AG20443 (cell line): ENCODE measurements around the gene DHX58.

Experiments
- DNase-seq: peaks from one replicate; pipeline ENCODE4 v3.0.0; 2012; ENCODE audit warnings: low spot score, mixed read lengths

Gene DHX58

GRCh38 chr17:42129109-42129837 lies 16.8 kb upstream of the DHX58 start:
- no peak for DNase-seq

GRCh38 chr17:42127414-42127813 lies 14.9 kb upstream of the DHX58 start:
- no peak for DNase-seq

DNA sequence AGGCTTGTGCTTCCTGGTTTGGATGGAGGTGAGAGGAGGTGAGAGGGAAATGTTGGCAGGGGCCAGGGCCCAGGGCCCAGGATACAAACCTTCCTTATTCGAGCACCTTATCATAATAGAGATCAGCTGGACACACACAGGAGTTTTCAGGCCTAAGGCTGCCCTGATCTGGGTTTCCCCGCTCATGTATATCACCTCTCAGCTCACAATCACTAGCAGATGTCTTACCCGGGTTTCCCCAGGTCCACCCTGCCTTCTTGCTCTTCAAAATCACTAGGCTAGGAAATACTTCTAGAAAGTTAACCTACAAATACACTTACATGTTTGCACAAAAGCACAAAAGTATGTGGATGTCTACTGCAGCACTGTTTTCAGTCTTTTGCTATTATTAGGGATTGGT lies 14.3 kb upstream of the DHX58 start:
- DNase-seq, result no peak

DNA sequence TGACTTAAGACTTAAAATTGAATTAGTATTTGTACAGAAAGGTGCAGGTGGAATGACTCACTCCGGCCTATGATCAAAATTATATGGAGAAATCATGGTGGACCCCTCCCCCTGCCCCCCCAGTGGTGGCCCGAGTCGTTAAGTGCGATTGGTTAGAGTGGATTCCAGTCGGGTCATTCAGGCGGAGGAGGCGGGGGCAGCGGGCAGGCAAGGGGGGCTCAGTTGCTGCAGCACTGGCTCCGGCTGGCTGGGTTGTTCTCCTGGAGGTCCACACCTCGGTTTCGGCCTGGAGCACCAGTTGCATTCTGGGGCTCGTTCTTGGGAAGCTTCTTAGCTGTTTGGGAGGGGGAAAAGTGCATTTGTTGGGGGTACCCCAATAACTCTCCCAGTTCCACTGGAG lies 13.1 kb upstream of the DHX58 start:
- no peak for DNase-seq

DNA sequence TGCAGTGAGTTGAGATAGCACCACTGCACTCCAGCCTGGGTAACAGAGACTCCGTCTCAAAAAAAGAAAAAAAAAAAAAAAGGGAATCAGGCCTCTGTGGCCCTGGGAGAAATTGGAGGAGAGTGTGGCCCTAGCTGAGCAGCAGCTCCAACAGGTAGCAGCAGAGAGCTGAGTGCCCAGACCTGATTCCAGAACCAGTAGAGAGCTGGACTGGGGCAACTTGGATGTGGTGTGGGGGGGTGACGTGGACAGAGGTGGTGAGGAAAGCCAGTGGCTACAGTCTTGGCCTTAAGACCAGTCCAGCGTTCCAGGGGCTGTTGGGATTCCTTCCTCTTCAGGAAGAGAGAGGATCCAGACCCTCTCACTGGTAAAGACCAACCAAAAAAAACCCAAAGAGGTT lies 11.7 kb upstream of the DHX58 start:
- no peak for DNase-seq

- no peak for DNase-seq
These were observed 10.1 kb upstream of the DHX58 start, which contains the start of gene HSPB9 for GRCh38 chr17:42122371-42123303. HSPB9 (plus strand) TSS chr17:42122804; CDS start chr17:42122851, 47 bp downstream.

DNA sequence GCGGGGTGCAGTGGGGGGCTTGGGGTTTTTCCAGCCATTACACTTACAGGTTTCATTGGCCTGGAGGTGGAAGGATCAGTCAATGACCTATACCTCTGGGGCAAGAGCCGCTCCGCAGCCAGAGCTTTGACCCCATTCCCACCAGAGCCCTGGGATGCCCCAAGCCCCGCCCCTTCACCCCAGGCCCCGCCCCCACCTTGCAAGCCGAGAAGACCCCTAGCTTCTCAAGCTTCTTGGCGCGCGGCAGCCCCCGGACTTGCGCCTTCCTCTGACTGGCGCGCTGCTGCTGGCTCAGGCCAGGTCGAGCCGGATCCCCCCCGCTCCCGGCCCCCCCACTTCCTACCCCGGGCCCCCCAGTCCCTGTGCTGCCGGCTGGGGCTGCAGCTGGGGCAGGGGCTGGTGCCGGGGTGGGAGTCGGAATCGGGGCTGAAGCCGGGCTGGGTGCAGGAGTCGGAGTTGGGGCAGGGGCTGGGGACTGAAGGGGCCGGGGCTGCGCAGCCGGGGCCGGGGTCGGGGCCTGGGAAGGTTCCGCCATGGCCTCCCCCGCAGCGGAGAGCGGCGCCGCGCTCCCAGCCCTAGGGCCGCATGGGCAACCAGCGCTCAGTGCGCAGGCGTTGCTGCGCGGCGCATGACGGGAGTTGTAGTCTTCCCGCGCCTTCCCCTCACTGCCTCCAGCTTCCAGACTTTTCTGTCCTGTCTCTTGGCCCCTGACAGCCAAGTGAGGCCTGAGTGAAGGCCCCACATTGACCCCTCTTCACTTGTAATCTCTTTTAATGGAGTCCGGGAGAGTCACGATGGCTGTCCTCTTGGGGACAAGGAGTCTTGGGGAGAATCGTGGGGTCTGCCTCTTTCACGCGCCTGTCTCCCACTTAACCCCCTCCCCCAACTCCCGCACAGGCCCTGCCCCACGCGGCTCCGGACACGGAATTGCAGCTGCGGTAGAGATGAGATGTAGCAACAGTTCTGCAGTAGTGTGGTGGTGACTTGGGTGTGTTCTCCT lies 8.6 kb upstream of the DHX58 start, which contains the start of gene KAT2A:
Gene KAT2A (minus strand): TSS at position 598 of the 1,000 bp plus-strand sequence. CDS start 63 bp downstream, at position 535.
- peak; percentile 98 for DNase-seq

DNA sequence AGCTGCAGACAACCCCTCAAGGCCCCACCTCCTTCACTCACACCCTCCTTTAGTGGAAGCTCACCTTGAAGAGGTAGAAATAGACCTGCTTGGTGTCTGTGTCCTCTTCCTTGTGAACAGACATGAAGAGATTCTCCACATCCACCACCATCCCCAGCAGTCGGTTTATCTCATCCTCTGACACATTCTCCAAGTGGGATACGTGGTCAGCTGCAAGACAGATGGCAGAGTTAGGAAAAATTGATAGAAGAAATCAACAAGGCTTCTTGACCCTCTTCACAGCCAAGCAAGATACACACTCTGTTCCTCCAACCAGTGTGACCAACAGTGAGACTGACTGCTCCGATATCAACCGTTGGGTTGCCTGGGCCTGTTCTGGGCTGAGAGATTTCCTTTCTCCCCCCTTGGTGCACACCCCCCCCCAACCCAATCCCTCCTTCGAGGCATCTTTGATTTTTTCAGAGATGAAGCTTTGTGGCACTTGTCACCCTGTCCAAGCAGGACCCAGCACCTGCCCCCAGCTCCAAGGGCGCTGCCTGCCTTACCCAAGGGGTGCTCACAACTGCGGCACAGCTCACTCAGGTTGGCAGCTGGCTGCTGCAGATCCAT lies 7.8 kb upstream of the DHX58 start:
- DNase-seq, result no peak

GRCh38 chr17:42119301-42119700 lies 6.8 kb upstream of the DHX58 start:
- no peak for DNase-seq

- no peak for DNase-seq
These were observed 6.0 kb upstream of the DHX58 start for GRCh38 chr17:42118545-42118944.

GRCh38 chr17:42118126-42118510 lies 5.6 kb upstream of the DHX58 start:
- no peak for DNase-seq

GRCh38 chr17:42117397-42118125 lies 5.0 kb upstream of the DHX58 start:
- no peak for DNase-seq

- DNase-seq, result peak; percentile 82
These were observed 4.3 kb upstream of the DHX58 start for GRCh38 chr17:42116705-42117396.

DNA sequence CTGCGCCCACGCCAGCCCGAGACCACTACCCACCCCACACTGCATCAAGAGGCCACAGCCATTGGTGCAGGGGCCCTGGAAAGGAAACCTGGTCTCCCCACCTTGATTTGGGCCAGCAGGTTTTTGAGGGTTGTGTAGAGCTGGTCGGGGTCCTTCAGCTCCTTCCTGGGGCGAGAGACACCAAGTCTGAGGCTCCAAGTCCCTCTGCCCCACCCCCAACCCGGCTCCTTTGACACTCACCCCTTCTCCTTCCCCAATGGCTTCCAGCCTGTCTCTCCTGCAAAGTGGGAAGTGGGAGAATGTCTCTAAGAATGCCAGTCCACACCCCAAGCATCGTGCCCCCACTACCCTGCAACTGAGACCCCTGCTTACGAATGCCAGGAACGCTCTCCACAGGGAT lies 1.6 kb upstream of the DHX58 start:
- DNase-seq, result no peak

DNA sequence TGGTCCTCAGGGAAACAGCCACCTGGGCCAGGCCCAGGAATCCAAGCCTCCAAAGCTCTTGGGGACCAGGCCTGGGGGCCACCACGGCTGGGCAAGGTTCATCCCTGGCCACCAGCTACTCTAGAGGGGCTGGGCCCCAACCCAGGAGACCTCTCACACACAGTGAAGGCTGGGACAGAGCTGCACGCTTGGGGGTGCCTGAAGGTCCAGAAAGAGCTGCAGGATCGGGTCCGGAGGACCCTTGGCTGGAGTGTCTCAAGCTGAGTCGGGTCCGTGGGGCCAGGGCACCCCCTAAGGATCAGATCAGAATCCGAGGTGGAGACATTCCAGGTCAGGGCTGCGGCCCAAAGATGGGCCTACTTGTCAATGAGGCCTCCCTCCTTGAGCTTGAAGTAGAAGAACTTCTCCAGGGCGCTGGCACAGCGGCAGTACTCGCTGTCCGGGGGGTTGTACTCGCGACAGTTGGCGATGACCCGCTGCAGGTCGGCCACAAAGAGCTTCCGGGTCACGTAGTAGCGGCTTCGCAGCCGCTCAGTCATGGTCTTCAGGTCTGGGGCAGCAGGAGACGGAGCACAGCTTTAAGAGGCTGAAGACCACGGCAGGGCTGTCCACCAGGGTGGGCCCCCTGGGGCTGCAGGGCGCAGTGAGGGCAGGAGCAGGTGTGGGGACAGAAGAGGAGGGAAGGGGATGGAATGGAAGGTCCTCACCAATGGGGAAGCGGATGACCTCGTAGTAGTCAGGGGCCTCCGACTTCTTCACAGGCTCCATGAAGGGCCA lies 967 bp upstream of the DHX58 start:
- DNase-seq, result no peak

- peak; percentile 66 for DNase-seq
These were observed 503 bp downstream of the DHX58 start for GRCh38 chr17:42111871-42112551.

GRCh38 chr17:42111265-42111636 lies 1.3 kb downstream of the DHX58 start:
- DNase-seq, result no peak
